Natural killer cell (primary cell): ENCODE measurements around the gene CENPB. TPM values are rescaled to one million over a fixed set of nuclear protein-coding genes. Genes with fewer than 3 reads are reported as not detected.
A peak's percentile ranks its signal among the peaks of the same experiment; 100 is the strongest.

Experiments used
- ATAC-seq, 3 donors: fragments of 150-1000 bp in 2 of 3; fragments of 200-7000 bp in 1 of 3; cut with Tn5 transposase; 1 replicate in 1 of 3; 2 replicates in 2 of 3; pipeline ENCODE4 v1.10.0; 2021; ENCODE audit warnings: mild to moderate bottlenecking in 2 of 3, moderate library complexity in 2 of 3
- DNase-seq, 2 donors: peaks; one replicate each; pipeline versions ENCODE4 v3.0.0 to v3.0.0-alpha.2; 2013 to 2021; ENCODE audit warnings: mixed read lengths in 1 of 2
- H3K27ac ChIP-seq: one replicate; pipeline ENCODE4 v1.5.1; 2013; ENCODE audit warnings: mild to moderate bottlenecking, low read length
- H3K27me3 ChIP-seq: one replicate; pipeline ENCODE4 v1.6.1; 2013; ENCODE audit warnings: low read length; ENCODE audit not compliant: control insufficient read depth, insufficient read depth
- H3K36me3 ChIP-seq: one replicate; pipeline ENCODE4 v1.6.1; 2013; ENCODE audit warnings: low read length; ENCODE audit not compliant: control insufficient read depth, insufficient read depth
- H3K4me1 ChIP-seq: one replicate; pipeline ENCODE4 v1.6.1; 2013; ENCODE audit warnings: low read length; ENCODE audit not compliant: control insufficient read depth, insufficient read depth
- H3K4me3 ChIP-seq: one replicate; pipeline ENCODE4 v1.5.1; 2013; ENCODE audit warnings: low read length
- H3K9me3 ChIP-seq: one replicate; pipeline ENCODE4 v1.6.1; 2013; ENCODE audit warnings: low read length; ENCODE audit not compliant: control insufficient read depth, insufficient read depth
- H3K27ac Mint-ChIP-seq, 2 donors: one replicate each; pipeline ENCODE4 v1.8.0; 2022; ENCODE audit warnings: mild to moderate bottlenecking in 2 of 2, mixed read lengths in 2 of 2, moderate library complexity in 1 of 2
- H3K27me3 Mint-ChIP-seq, 2 donors: one replicate each; pipeline ENCODE4 v1.8.0; 2022; ENCODE audit warnings: low read depth in 2 of 2, mixed read lengths in 2 of 2
- H3K36me3 Mint-ChIP-seq: one replicate; pipeline ENCODE4 v1.8.0; 2022; ENCODE audit warnings: mixed read lengths
- H3K4me1 Mint-ChIP-seq, 2 donors: one replicate each; pipeline ENCODE4 v1.8.0; 2022; ENCODE audit warnings: mixed read lengths in 2 of 2
- H3K4me3 Mint-ChIP-seq: one replicate; pipeline ENCODE4 v1.8.0; 2022; ENCODE audit warnings: mild to moderate bottlenecking, moderate library complexity, mixed read lengths
- H3K9me3 Mint-ChIP-seq, 2 donors: one replicate each; pipeline ENCODE4 v1.8.0; 2022; ENCODE audit warnings: mixed read lengths in 2 of 2
- CTCF ChIP-seq: fragments of 200-600 bp; IDR thresholded peaks from one replicate; pipeline ENCODE4 v1.8.0; 2022; ENCODE audit warnings: antibody characterized with exemption
- WGBS: methylation state at CpG from one replicate; pipeline ENCODE4 v1.1.7; 2013; ENCODE audit warnings: missing lambda C conversion rate; ENCODE audit not compliant: insufficient coverage; 5-methylcytosine and 5-hydroxymethylcytosine counted together
- intact Hi-C: fragments of 100-400 bp; cut with micrococcal nuclease; formaldehyde crosslinking; loops from one replicate; pipeline ENCODE4 v1.14.2; 2022
- total RNA-seq, 4 donors: library from RNA; stranded (reverse); fragments of 120-200 nt in 1 of 4; gene quantifications; one replicate each; pipeline versions ENCODE4 v1.2.3 to v1.2.4, GENCODE V29; 2013 to 2022

The CENPB gene
- total RNA-seq, 3 donors from 2014 or later (not counting 1 experiment from before 2014, with no cell fraction given): 46.7 to 62.6 (median 55.4) TPM

- Mint-ChIP-seq H3K27ac (peak overlapping the region; percentile 95 to 99), H3K9me3 (no peaks in the 10 kb centered on the region), H3K27me3 (no peaks in the 10 kb centered on the region), H3K4me3 (no peak overlapping the region), H3K36me3 (no peaks in the 10 kb centered on the region), H3K4me1 (peaks cover 67 to 82% of the 10 kb centered on the region in 2 donors)
- Histone ChIP-seq H3K27ac (peak overlapping the region; percentile 42), H3K4me3 (no peak overlapping the region), H3K27me3 (no peaks in the 10 kb centered on the region), H3K4me1 (peaks cover 96% of the 10 kb centered on the region), H3K9me3 (no peaks in the 10 kb centered on the region), H3K36me3 (no peaks in the 10 kb centered on the region)
- intact Hi-C loops: no loop called here
- ATAC-seq: no peak
- no peak for TF ChIP-seq CTCF
- DNase-seq: peak in 1 of 2 donors; percentile 74
- WGBS: 59% methylated on average over 7 of the region's 12 CpGs
Observed at GRCh38 chr20:3813848-3814581, 27.5 kb upstream of the CENPB start.

GRCh38 chr20:3812975-3813847, 26.7 kb upstream of the CENPB start:
- H3K4me1 ChIP-seq: peaks cover 89% of the 10 kb centered on the region

GRCh38 chr20:3812259-3812681, 25.7 kb upstream of the CENPB start:
- H3K4me3 Mint-ChIP-seq: peak overlapping the region; percentile 94
- 96% methylated on average over 8 of the region's 9 CpGs for WGBS
- Histone ChIP-seq H3K4me3 (peak overlapping the region; percentile 52), H3K27ac (peak overlapping the region; percentile 94), H3K9me3 (no peaks in the 10 kb centered on the region), H3K27me3 (no peaks in the 10 kb centered on the region), H3K36me3 (no peaks in the 10 kb centered on the region), H3K4me1 (peaks cover 89% of the 10 kb centered on the region)
- H3K9me3 Mint-ChIP-seq: no peaks in the 10 kb centered on the region
- no peak for TF ChIP-seq CTCF
- H3K4me1 Mint-ChIP-seq: peaks cover 57 to 75% of the 10 kb centered on the region in 2 donors
- no peak for ATAC-seq
- no peak for DNase-seq
- H3K27ac Mint-ChIP-seq: peak overlapping the region; percentile 95 to 99
- no peaks in the 10 kb centered on the region for H3K36me3 Mint-ChIP-seq
- intact Hi-C loops: no loop called here
- no peaks in the 10 kb centered on the region for H3K27me3 Mint-ChIP-seq

More at GRCh38 chr20:3812975-3813847, 26.7 kb upstream of the CENPB start:
- H3K9me3 Mint-ChIP-seq: no peaks in the 10 kb centered on the region
- ATAC-seq: no peak
- Histone ChIP-seq H3K27ac (peak overlapping the region; percentile 42), H3K4me3 (no peak overlapping the region), H3K36me3 (no peaks in the 10 kb centered on the region), H3K9me3 (no peaks in the 10 kb centered on the region), H3K27me3 (no peaks in the 10 kb centered on the region)
- H3K27me3 Mint-ChIP-seq: no peaks in the 10 kb centered on the region
- TF ChIP-seq CTCF: no peak
- peak overlapping the region; percentile 95 to 99 for H3K27ac Mint-ChIP-seq
- peaks cover 59 to 74% of the 10 kb centered on the region in 2 donors for H3K4me1 Mint-ChIP-seq
- peak in 1 of 2 donors; percentile 20 for DNase-seq
- H3K4me3 Mint-ChIP-seq: peak overlapping the region; percentile 21
- H3K36me3 Mint-ChIP-seq: no peaks in the 10 kb centered on the region
- WGBS: 89% methylated on average over 8 of the region's 8 CpGs
- intact Hi-C loops: no loop called here
